CD4-positive, alpha-beta T cell treated with Interleukin-1 beta for 1 hour (primary cell): ENCODE data around the gene COMMD8.

Experiments
- DNase-seq, 2 donors: peaks; one replicate each; pipeline ENCODE4 v3.0.0-alpha.2; 2020 to 2022

COMMD8 gene

DNA sequence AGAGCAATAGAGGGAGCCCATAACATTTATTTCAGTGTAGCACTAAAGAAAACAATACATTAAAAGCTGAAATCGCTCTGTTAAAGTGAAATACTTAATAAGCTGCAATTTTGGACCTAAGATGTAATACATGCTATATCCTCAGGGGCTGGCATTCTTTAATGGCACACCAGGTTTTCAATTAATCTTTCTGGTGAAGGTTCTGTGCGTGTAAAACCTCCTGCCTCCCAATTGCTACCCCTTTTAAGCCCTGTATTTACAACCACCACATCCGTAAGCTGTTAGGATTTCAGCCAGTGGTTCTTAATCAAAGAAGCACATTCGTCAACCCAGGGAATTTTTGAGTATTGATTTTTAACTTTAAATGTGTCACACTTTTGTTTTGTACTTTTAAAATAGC, 7.6 kb upstream of the COMMD8 start:
- no peak for DNase-seq

DNA sequence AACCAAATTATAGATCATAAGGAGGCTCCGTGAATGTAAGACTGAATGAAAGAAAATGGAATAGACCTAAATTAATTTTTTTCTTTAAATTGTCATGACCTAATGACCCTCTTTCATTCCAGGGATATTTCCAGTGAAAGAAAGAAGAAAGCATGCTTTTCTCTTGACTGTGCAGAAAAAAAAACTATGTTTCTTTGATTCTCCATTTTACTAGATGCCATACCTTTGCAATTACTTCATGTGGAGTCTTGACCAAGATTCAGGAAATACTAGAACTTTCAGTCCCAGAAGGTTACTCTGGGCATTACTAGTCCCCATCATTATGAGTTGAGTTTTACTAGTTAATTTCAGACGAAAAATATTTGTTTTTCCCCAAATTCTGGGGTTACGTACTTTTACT, 6.4 kb upstream of the COMMD8 start:
- no peak for DNase-seq

DNA sequence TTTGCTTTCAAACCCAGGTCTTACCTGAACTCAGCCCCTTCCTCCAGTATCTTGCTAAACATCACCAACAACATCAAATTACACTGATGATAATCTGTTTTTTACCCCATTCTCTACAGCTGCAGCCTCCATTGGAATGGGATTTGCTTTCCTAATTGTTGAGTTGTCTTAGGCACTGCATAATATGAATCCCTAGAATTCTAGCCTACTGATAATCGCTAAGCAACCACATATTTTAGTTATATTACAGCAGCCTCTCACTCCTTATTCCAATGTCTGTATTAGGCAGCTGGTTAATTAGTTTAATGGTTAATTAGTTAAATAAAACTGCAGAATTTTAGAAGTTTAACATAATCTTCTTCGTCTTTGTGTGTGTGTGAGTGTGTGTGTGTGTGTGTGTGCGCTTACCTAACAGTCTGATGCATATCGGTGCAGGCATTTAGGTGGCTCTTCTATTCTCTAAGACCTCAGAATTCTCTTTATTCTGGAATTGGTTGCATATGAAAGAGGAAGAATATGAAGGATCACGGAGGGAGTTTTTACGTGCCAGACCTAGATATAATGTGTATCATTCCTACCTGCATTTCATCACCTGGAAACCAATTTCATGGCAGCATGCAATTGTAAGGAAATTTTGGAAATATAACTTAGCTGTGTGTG, 5.3 kb upstream of the COMMD8 start:
- no peak for DNase-seq

DNA sequence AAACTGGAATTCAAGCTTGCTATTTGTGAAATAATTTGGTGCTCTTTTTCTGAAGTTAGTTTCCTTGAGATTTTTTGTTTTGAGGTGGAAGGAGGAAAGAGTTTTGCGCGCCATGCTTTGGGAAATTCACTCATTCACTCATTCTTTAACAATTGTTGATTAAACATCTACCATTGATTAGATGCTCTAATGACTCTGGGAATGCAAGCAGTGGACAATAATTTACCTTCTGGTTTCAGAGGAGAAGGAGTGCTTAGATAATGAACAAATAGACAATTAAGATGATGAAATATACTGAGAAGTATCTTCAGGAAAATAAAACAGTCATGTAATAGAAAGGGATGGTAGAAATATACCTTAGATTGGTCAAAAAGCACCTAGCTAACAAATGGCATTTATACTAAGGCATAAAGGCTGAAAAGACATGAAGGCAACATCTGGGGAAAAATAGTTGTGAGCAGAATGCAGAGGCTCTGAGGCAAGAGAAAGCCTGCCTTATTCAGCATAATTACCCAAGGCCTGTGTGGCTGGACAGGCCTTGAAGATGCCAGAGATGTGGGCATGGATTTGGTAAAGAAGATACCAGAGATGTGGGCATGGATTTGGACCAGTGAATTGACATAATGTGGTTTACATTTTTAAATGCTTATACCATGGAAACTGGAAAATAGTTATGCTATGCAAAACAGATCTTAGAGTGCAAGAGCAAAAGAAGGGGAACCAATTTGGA, 2.7 kb upstream of the COMMD8 start:
- DNase-seq: no peak

DNA sequence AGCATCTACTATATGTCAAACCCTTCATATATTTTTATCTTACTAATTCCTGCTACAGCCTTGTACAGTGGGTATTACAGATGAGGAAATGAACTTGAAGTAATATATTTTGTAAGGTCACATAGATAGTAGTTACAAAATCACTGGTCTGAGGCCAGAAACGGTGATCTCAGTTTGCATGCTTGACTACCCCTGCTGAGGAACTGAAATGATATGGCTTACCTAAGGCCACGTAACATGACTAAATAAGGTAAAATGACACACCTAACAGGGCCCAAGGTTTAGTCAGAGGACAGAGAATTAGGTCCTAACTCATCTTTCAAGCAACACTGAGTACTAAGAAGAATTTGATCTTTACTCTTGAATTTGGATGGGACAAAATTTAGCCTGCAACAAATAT, 1.5 kb upstream of the COMMD8 start:
- peak in 1 of 2 donors; percentile 36 for DNase-seq

DNA sequence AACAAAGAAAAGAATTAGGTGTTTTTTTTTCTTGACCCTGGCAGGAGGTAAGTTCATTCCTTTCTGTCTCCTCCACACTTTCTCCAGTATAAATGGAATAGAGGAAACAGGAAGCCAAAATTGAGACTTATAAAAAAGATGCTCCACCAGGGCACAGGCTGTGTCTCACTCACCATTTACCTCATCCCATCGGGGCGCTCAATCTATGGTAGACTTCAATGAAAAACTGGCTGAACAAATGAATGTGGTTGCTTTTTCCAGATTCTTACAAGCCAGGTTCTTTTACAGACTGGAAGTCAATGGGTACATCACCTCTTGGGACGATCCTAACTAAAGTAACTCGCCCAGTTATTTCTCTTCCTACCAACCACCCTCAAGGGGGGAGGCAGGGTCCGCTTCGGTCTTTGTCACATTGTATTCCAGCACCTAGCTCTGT, 685 bp downstream of the COMMD8 start:
- no peak for DNase-seq

DNA sequence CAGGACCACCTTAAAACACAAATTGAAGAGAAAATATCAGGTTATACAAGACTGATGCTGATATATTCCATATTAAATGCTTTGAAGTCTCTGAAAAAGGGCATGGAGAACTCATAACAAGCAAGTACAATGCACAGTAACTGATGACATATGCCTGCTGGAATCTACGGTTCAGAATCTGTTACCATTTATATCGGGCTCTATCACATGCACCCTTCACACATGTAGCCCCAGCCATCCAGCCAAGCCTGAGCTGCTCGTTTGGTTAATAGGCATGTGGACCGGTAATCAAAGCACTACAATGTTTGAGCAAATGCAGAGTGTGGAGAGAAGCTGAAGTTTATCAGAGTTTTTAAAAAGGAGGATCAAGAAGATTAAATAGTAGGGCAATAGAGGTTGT, 11.8 kb downstream of the COMMD8 start:
- DNase-seq: no peak

DNA sequence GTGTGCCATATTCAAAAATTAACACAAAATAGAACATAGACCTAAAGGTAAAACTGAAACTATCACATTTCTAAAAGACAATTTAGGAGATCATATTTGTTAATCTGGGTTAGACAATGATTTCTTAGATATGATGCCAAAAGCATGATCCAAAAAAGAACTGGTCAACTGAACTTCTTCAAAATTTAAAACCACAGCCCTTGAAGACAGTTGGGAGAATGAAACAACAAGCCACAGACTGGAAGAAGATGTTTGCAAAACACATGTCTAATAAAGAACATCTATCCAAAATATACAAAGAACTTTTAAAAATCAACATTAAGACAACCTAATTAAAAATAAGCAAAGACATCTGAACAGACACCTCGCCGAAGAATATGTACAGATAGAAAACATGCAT, 19.5 kb downstream of the COMMD8 start:
- no peak for DNase-seq

DNA sequence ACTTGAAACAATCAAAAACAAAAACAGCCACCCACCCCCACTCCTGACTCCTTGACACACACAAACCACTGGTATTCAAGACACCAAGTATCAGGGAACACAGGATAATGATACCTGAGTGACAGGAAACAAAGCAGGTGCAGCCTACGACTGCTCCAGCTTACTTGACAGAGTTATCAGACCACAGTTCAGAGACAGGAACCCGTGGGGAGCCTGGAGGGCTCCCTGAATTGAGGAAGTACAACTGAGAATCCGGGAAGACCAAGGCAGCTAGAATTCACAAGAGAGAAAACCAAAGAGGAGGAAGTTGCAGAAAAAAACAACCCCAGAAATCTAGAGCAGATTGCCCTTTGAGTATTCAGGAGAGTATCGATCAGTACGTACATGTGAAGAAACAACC, 20.5 kb downstream of the COMMD8 start:
- no peak for DNase-seq

DNA sequence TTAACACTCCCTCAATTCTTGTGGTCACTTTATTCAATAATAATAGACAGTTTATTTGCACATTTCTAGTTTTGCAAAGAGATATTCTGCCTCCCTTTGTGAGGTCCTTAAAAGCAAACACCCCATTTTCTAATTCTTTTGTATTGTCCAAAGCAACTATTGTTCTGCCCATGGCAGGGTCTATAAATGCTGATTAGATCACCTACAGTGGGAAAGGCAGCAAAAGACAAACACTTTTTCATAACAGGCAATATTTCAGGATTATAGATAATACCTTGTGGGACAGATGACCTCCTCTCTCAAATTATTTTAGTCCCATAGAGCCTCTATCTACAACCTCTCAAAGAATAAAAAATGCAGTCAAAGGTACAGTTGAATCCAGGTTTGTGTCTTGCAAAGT, 28.6 kb downstream of the COMMD8 start:
- DNase-seq: no peak

DNA sequence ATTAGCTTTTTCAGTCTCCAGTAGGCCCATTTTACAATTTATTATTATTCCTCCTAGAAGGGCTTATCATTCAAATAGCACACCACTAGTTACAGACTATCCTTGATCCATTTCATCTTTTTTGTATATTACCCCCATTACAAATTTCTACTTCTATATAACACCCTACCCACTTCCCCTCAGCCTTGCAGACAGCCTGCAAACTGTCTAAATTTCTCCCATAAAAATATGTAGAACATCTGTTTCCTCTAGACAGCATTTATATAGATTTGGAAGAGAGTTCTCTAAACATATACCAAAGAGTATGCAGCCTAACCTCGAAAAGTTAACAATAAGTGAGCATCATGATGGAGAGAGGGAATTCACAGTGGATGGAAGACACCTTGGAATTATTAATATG, 30.8 kb downstream of the COMMD8 start:
- DNase-seq: no peak

DNA sequence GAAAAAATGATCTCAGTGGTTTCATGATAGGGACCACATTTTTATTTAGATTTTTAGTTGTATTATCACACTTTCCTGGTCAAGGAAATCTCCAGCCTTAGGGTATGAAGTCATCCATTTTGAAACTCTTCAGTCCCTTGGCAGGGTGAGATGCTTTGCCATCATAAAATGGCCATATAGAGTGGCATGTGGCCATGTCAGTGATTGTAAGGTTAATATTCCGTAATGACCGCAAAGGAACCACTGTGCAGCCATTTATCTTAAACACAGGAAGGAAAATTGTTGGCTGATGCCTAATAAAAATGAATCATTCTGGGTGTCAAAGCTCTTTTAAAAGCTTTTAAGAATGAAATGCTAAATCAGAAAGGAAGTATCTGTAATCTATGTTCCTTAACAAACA, 35.6 kb downstream of the COMMD8 start:
- no peak for DNase-seq

DNA sequence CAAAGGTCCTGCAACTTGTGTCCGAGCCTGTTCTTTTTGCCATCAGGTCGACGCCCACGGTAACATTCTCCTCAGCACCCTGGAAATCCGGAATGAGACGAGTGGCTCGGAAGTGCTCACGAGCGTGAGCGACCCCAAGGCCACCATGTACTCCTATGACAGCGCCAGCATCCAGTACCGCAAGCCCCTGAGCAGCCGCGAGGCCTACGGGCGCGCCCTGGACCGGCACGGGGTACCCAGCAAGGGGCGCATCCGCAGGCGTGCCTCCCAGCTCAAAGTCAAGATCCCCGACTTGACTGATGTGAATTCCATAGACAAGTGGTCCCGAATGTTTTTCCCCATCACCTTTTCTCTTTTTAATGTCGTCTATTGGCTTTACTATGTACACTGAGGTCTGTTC, 37.9 kb downstream of the COMMD8 start:
- DNase-seq: no peak

DNA sequence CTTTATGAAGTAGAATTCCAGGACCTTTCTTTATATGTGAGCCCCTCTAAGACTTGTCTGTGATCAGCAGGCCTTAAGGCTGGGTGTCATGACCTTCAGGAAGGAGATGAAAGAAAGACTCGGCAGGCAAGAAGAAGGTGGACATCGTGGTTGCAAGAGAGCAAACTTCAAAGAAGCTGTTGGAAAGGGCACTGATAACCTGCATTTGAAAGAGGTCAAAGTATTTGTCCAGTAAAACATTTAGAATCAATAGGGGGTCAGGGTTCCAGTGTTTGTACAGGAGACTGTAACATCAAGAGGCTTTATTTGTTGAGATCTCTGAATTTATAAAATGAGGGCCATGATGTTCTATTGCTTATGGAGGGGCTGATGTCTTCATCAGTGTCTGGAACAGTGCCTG, 44.2 kb downstream of the COMMD8 start:
- no peak for DNase-seq

DNA sequence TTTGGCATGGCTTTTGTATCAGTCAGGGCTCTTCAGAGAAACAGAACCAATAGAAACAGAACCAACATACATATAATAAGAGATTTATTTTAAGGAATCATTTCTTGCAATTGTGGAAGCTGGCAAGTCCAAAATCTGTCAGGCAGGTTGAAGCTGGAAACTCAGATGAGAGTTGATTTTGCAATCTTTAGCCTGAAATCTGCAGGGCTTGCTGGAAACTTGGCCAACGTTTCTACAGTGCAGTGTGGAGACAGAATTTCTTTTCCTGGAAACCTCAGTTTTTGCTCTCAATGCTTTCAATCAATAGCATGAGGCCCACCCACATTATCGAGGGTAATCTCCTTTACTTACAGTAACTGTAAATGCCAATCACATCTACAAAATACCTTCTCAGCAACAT, 45.4 kb downstream of the COMMD8 start:
- no peak for DNase-seq

DNA sequence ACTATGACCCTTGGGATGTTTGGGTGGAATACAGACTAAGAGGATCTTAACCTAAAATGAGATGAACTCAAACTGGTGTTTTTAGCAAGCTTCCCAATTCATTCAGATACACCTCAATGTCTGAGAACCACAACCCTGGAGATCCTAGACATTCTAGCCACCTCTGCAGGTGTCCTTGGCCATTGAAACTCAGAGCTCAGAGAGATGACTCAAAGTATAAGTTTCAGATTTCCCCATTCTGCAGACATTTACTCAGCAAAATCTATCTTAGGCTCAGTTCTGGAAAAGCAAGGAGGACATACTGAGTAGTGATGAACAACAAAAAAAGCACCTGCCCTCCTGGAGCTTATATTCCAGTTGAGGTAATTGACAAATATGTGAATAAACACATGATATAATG, 47.8 kb downstream of the COMMD8 start:
- no peak for DNase-seq

DNA sequence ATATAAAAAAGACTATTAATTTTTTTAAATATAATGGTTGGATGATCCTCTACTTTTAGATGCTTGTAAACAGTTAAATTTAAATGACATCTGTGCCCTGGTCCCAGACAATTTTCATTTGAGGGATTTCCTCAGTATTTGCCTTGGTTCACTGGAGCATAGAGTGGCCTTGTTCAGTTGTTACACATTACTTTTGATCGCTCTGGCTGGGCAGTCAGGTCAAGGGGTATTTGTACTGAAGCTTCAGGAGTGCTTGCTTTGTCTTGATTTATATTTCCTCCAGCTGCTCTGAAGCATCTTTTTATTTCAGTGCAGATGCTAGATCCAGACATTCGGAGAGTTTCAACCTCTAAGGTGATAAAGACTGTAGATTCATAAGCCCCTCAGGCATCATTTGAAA, 50.0 kb downstream of the COMMD8 start:
- no peak for DNase-seq

DNA sequence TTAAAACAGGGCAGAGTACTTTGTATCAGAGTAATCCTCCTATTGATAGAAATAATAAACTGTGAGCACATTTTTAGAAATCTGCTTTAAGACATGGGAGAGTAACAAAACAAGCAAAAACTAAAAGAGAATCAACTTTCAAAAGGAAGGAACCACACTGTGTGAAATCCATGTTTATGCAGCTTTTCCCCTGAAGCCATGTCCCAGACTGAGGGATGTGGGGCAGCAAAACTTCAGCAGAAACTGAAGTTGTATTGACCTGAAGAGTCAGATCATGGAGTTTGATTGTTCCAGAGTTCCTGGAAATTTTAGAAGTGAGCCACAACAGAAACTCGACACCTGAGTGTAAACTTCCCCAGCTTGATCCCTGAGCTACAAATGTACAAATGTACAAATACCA, 53.2 kb downstream of the COMMD8 start:
- no peak for DNase-seq

DNA sequence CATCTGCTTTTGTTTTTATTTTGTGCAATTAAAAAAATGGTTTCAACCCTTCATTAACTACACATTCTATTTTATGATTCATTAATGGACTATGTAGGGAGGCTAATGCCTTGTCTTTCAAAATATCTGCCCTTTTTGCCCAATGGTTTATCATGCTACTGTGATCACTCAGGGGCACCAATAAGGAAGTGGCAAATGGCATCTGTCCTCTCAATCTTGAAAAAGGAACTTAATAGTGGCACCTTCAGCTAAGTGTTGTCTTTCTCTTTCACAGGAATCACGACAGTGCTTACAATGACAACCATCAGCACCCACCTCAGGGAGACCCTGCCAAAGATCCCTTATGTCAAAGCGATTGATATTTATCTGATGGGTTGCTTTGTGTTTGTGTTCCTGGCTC, 57.1 kb downstream of the COMMD8 start:
- no peak for DNase-seq
